IPS-11a (cell line): ENCODE results near the gene ADGRD1.

ENCODE experiments used
- H3K4me3 ChIP-seq: one replicate; pipeline ENCODE4 v1.5.1; 2013; ENCODE audit warnings: low read depth, low read length, control low read depth

The ADGRD1 gene

GRCh38 chr12:131052063-131052781 is 98.5 kb downstream of the ADGRD1 start:
- H3K4me3 ChIP-seq, result no peak overlapping the region

GRCh38 chr12:131052929-131053328 is 99.2 kb downstream of the ADGRD1 start:
- no peak overlapping the region for H3K4me3 ChIP-seq

GRCh38 chr12:131053567-131053966 is 99.9 kb downstream of the ADGRD1 start:
- no peak overlapping the region for H3K4me3 ChIP-seq

GRCh38 chr12:131054345-131055092 is 100.8 kb downstream of the ADGRD1 start:
- H3K4me3 ChIP-seq, result no peak overlapping the region

- H3K4me3 ChIP-seq, result no peak overlapping the region
Measured at GRCh38 chr12:131055093-131055465, 101.4 kb downstream of the ADGRD1 start.

GRCh38 chr12:131055596-131056233 is 102.0 kb downstream of the ADGRD1 start:
- no peak overlapping the region for H3K4me3 ChIP-seq

GRCh38 chr12:131056626-131057025 is 102.9 kb downstream of the ADGRD1 start:
- no peak overlapping the region for H3K4me3 ChIP-seq

GRCh38 chr12:131057211-131057721 is 103.6 kb downstream of the ADGRD1 start:
- no peak overlapping the region for H3K4me3 ChIP-seq

- H3K4me3 ChIP-seq, result no peak overlapping the region
Measured at GRCh38 chr12:131057722-131058515, 104.2 kb downstream of the ADGRD1 start.

- H3K4me3 ChIP-seq, result no peak overlapping the region
Measured at GRCh38 chr12:131058700-131059099, 105.0 kb downstream of the ADGRD1 start.

- no peak overlapping the region for H3K4me3 ChIP-seq
Measured at GRCh38 chr12:131060011-131060703, 106.5 kb downstream of the ADGRD1 start.

GRCh38 chr12:131061041-131061806 is 107.5 kb downstream of the ADGRD1 start:
- H3K4me3 ChIP-seq, result no peak overlapping the region

- no peak overlapping the region for H3K4me3 ChIP-seq
Measured at GRCh38 chr12:131063413-131063812, 109.7 kb downstream of the ADGRD1 start.

- H3K4me3 ChIP-seq, result no peak overlapping the region
Measured at GRCh38 chr12:131063960-131064359, 110.3 kb downstream of the ADGRD1 start.

GRCh38 chr12:131065279-131065678 is 111.6 kb downstream of the ADGRD1 start:
- H3K4me3 ChIP-seq, result no peak overlapping the region

GRCh38 chr12:131065801-131066200 is 112.1 kb downstream of the ADGRD1 start:
- H3K4me3 ChIP-seq, result no peak overlapping the region

GRCh38 chr12:131066207-131066885 is 112.6 kb downstream of the ADGRD1 start:
- H3K4me3 ChIP-seq, result no peak overlapping the region

- no peak overlapping the region for H3K4me3 ChIP-seq
Measured at GRCh38 chr12:131066886-131067490, 113.3 kb downstream of the ADGRD1 start.
